OCI-LY1 (cell line): ENCODE data around the gene OLFML2B.

ENCODE experiments used
- H2AFZ ChIP-seq: fragments of 200-600 bp; sonication (generic), shearing (Covaris generic); 2 replicates; pipeline ENCODE4 v1.6.0; 2014; ENCODE audit warnings: antibody characterized with exemption, mild to moderate bottlenecking, low read length
- H3F3A ChIP-seq: fragments of 200-600 bp; sonication (generic), shearing (Covaris generic); 2 replicates; pipeline ENCODE4 v1.6.0; 2014; ENCODE audit warnings: mild to moderate bottlenecking, antibody characterized with exemption, low read length, moderate library complexity; ENCODE audit not compliant: insufficient read depth
- H3K27ac ChIP-seq: fragments of 200-600 bp; sonication (generic); 2 replicates; pipeline ENCODE4 v1.5.1; 2014; ENCODE audit warnings: low read length, mixed run types, mild to moderate bottlenecking, low read depth; ENCODE audit not compliant: poor library complexity, severe bottlenecking
- H3K27me3 ChIP-seq: fragments of 200-600 bp; sonication (generic); 2 replicates; pipeline ENCODE4 v1.6.0; 2014; ENCODE audit warnings: antibody characterized with exemption, mild to moderate bottlenecking, low read length, moderate library complexity; ENCODE audit not compliant: insufficient read depth
- H3K36me3 ChIP-seq: fragments of 200-600 bp; sonication (generic); 2 replicates; pipeline ENCODE4 v1.6.1; 2014; ENCODE audit warnings: mild to moderate bottlenecking, antibody characterized with exemption, low read length, moderate library complexity, mixed read lengths; ENCODE audit not compliant: insufficient read depth
- H3K4me1 ChIP-seq: fragments of 200-600 bp; sonication (generic); 2 replicates; pipeline ENCODE4 v1.5.1; 2014; ENCODE audit warnings: mild to moderate bottlenecking, low read length, moderate library complexity; ENCODE audit not compliant: insufficient read depth, severe bottlenecking
- H3K4me2 ChIP-seq: fragments of 200-600 bp; sonication (generic), shearing (Covaris generic); 2 replicates; pipeline ENCODE4 v1.6.1; 2014; ENCODE audit warnings: low read length
- H3K4me3 ChIP-seq: fragments of 200-600 bp; sonication (generic); 2 replicates; pipeline ENCODE4 v1.5.1; 2014; ENCODE audit warnings: low read length, low read depth, mild to moderate bottlenecking, mixed read lengths; ENCODE audit not compliant: poor library complexity, severe bottlenecking
- H3K79me2 ChIP-seq: fragments of 200-600 bp; shearing (Covaris generic); 2 replicates; pipeline ENCODE4 v1.6.1; 2016; ENCODE audit warnings: mixed run types, low read length, mixed read lengths; ENCODE audit not compliant: insufficient read depth
- H3K9ac ChIP-seq: fragments of 200-600 bp; sonication (generic), shearing (Covaris generic); 2 replicates; pipeline ENCODE4 v1.6.1; 2014; ENCODE audit warnings: mild to moderate bottlenecking, low read length, mixed read lengths
- H3K9me2 ChIP-seq: fragments of 200-600 bp; sonication (generic), shearing (Covaris generic); 2 replicates; pipeline ENCODE4 v1.6.1; 2014; ENCODE audit warnings: low read depth, mild to moderate bottlenecking, low read length, mixed read lengths
- H3K9me3 ChIP-seq: fragments of 200-600 bp; shearing (Covaris generic); 2 replicates; pipeline ENCODE4 v1.6.1; 2014; ENCODE audit warnings: low read length, mixed read lengths
- H4K20me1 ChIP-seq: fragments of 200-600 bp; sonication (generic), shearing (Covaris generic); 2 replicates; pipeline ENCODE4 v1.6.0; 2016; ENCODE audit warnings: mild to moderate bottlenecking, low read length; ENCODE audit not compliant: insufficient read depth
- EZH2 ChIP-seq: fragments of 200-600 bp; sonication (generic), shearing (Covaris generic); IDR thresholded peaks from 2 replicates; pipeline ENCODE4 v1.8.0; 2017; ENCODE audit warnings: borderline replicate concordance, mixed run types, mild to moderate bottlenecking, antibody characterized with exemption, low read length, moderate library complexity, mixed read lengths
- TF ChIP-seq, protein P1 (sequence below): fragments of 200-600 bp; sonication (generic), shearing (Covaris generic); IDR thresholded peaks from 2 replicates; pipeline ENCODE4 v1.5.1; 2017; ENCODE audit warnings: mild to moderate bottlenecking, antibody characterized with exemption, low read length, moderate library complexity, mixed read lengths

OLFML2B gene

DNA sequence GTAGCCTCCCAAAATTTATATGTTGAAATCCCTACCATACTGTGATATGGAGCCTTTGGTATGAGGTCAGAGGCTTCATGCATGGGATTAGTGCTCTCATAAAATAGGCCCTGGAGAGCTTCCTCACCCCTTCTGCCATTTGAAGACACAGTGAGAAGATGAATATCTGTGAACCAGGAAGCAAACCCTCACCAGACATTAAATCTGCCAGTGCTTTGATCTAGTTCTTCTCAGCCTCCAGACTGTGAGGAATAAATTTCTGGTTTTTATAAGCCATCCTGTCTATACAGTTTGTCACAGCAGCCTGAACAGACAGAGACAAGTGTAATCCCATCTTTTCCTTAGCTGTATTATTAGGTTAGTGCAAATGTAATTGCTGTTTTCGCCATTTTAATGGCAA, 88.4 kb downstream of the OLFML2B start:
- no peaks in the 10 kb centered on the region for H3K9me2 ChIP-seq
- no peak overlapping the region for H3K27ac ChIP-seq
- H2AFZ ChIP-seq: no peak overlapping the region
- no peaks in the 10 kb centered on the region for H3K27me3 ChIP-seq
- no peaks in the 10 kb centered on the region for H3K79me2 ChIP-seq
- H3F3A ChIP-seq: no peaks in the 10 kb centered on the region
- no peak overlapping the region for H3K4me3 ChIP-seq
- H4K20me1 ChIP-seq: no peaks in the 10 kb centered on the region
- H3K9ac ChIP-seq: no peak overlapping the region
- no peak overlapping the region for H3K4me2 ChIP-seq
- H3K4me1 ChIP-seq: no peaks in the 10 kb centered on the region
- no peaks in the 10 kb centered on the region for H3K9me3 ChIP-seq
- no peak for TF ChIP-seq EZH2
- TF ChIP-seq, protein P1, sequence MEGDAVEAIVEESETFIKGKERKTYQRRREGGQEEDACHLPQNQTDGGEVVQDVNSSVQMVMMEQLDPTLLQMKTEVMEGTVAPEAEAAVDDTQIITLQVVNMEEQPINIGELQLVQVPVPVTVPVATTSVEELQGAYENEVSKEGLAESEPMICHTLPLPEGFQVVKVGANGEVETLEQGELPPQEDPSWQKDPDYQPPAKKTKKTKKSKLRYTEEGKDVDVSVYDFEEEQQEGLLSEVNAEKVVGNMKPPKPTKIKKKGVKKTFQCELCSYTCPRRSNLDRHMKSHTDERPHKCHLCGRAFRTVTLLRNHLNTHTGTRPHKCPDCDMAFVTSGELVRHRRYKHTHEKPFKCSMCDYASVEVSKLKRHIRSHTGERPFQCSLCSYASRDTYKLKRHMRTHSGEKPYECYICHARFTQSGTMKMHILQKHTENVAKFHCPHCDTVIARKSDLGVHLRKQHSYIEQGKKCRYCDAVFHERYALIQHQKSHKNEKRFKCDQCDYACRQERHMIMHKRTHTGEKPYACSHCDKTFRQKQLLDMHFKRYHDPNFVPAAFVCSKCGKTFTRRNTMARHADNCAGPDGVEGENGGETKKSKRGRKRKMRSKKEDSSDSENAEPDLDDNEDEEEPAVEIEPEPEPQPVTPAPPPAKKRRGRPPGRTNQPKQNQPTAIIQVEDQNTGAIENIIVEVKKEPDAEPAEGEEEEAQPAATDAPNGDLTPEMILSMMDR: no peak
- H3K36me3 ChIP-seq: no peaks in the 10 kb centered on the region

DNA sequence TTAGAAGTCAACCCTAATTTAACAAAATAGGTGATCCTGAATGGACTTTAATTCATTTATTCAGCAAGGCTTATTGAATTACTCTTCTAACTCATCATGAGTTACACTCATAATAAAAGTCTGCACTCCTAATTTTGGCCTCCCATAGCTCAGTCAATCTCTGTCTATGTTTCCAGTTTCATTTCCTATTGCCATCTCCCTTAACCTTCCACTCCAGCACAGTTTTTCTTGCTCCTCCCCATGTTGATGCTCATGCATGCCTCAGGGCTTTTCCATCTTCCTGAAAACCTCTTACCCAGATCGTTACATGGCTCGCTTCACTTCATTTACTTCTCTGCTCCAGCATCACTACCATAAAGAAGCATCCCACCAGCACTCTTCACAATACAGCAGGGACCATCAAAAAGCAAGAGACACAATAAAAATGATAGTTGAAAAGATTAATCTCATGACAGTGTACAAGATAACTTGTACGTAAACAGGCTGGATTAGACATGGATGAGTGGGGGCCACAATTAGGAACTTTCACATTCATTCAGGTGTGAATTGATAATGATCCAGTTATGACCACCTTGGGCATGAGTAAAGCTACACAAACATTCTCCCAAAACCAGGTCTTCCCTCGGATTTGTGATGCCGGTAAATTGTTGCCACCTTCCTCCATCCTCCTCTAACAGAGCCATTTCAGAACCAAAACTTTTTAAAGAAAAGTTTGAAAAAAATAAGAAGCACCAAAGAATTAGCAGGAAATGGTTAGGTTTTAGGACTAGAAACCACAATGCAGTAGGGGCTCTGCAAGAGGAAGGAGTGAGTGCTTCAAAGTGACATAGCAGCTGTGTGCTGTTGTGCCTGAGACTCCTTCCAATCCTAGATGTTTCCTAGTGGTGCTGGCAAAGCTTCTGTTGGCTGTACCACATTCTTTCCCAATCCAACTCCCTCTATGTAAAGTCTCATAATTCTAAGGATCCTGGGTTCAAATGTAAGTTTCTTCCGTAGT, 89.8 kb downstream of the OLFML2B start:
- no peaks in the 10 kb centered on the region for H3K4me1 ChIP-seq
- H3K4me2 ChIP-seq: no peak overlapping the region
- H2AFZ ChIP-seq: no peak overlapping the region
- H3K9me3 ChIP-seq: no peaks in the 10 kb centered on the region
- no peak overlapping the region for H3K9ac ChIP-seq
- H3K27ac ChIP-seq: no peak overlapping the region
- no peaks in the 10 kb centered on the region for H3K27me3 ChIP-seq
- no peaks in the 10 kb centered on the region for H4K20me1 ChIP-seq
- TF ChIP-seq EZH2: no peak
- TF ChIP-seq, protein P1: no peak
- no peaks in the 10 kb centered on the region for H3K36me3 ChIP-seq
- H3K4me3 ChIP-seq: no peak overlapping the region
- no peaks in the 10 kb centered on the region for H3K79me2 ChIP-seq
- no peaks in the 10 kb centered on the region for H3F3A ChIP-seq
- H3K9me2 ChIP-seq: no peaks in the 10 kb centered on the region
